OCI-LY1 (cell line): ENCODE results near the gene HACD2.

Experiments used
- CTCF ChIP-seq: fragments of 200-600 bp; sonication (generic), shearing (Covaris generic); IDR thresholded peaks from 2 replicates; pipeline ENCODE4 v1.5.1; 2017; ENCODE audit warnings: mild to moderate bottlenecking, antibody characterized with exemption, low read length, moderate library complexity, mixed read lengths
- EZH2 ChIP-seq: fragments of 200-600 bp; sonication (generic), shearing (Covaris generic); IDR thresholded peaks from 2 replicates; pipeline ENCODE4 v1.8.0; 2017; ENCODE audit warnings: borderline replicate concordance, mixed run types, mild to moderate bottlenecking, antibody characterized with exemption, low read length, moderate library complexity, mixed read lengths

GRCh38 chr3:123576122-123576521 lies 8.7 kb downstream of the HACD2 start:
- TF ChIP-seq EZH2 (no peak), CTCF (no peak)
